Stimulated activated CD8-positive, alpha-beta memory T cell treated with anti-CD3 and anti-CD28 coated beads, Interleukin-12 subunit alpha, Interleukin-12 subunit beta, amount 100 ng/mL, for 1 hour (primary cell): ENCODE results near the gene EPB41L1.

Source experiments
- DNase-seq: peaks from one replicate; pipeline ENCODE4 v3.0.0-alpha.2; 2020; ENCODE audit warnings: low read depth

Gene EPB41L1

GRCh38 chr20:36155629-36155971 is 1.1 kb downstream of the EPB41L1 start:
- no peak for DNase-seq

DNA sequence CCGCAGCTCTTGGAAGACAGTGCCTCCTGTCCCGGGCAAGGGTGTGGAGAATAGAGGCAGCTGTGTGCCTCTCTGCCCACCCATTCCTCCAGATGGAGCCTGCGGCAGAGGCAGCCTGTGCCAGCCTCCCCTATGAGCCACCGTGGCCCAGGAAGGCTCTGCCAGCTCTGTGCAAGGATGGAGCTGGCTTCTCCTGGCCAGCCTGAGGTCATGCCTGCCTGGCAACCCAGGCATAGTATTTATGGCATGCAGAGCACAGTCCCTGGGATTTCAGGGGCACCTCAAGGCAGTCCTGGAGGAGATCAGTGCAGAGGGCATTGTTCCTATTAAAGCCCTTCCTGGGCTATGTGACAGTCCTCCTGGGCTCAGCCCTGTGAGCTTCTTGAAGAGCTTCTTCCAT is 1.5 kb downstream of the EPB41L1 start:
- no peak for DNase-seq

GRCh38 chr20:36157610-36158009 is 3.1 kb downstream of the EPB41L1 start:
- no peak for DNase-seq

DNA sequence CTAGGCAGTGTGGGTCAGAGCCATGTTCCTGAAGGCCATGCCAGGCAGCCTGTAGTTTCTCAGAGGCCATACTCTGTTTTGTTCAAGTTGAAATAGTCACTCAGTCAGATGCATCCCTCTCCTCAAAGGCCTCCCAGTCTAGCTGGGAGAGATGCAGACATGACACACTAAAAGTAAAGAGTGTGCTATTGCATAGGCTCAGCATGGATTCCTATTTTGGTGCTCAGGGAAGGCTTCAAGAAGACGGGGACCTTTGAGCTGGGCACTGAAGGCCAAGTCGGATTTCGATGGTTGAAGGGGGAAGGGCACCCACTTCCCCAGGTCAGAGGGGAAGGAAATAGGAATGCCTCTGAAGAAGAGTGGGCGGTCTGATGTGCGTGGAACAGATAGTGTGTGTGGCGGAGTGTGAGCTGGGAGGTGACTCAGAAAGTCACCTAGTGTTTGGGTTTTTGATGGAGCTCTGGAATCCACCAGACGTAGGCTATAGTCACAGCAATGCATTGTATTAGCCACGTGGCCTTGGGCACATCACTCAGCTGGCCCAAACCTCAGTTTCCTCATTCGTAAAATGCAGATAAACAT is 3.7 kb downstream of the EPB41L1 start:
- DNase-seq, result no peak

DNA sequence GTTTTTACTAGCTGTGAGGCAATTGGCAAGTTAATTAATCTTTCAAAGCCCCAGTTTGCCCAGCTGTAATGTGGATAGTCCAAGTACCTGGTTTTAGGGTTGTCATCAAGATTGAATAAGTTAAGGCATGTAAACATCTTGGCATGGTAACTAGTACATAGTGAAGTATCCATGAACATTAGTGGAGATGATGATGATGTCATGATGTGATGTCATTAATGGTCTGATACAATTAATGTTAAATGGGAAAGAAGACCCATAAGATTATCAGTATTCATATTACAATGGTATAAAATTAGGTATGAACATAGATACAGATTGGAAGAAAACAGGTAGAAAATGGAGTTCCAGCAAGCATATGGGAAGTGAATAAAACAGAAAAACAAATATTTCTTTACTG is 5.3 kb downstream of the EPB41L1 start:
- DNase-seq, result no peak

GRCh38 chr20:36162272-36162966 is 7.9 kb downstream of the EPB41L1 start:
- no peak for DNase-seq

- DNase-seq, result no peak
Measured at GRCh38 chr20:36167902-36168503, 13.5 kb downstream of the EPB41L1 start.

DNA sequence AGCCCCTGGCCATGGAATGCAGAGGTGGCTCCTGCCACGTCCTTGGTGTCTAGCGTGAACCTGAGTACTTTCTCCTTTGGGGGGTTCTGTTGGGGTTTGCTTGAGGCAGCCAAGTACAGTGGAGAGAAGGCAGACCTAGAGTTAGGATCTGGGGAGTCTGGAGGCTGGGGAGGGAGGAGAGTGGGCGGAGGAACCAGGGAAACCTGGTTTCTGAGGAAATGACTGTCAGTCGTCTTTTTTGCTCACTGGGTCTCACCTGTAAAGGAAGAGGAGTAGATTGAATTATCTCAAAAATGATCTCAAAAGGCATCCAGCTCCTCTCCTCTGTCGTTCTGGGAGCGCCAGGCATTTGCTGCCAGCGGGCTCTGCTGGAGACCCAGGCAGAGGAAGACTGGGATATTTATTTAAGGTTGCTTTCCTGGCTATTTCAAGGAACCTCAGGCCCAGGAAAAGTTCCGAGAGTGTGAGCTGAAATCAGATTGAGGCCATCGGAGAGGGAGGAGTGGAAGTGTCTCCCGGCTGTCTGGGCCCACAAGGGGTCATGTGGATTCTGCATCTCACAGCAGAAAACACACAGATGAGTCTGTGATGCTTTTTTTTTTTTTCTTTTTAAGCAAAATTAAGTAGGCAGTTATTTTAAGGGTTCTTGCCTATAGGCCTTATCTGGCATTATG is 16.1 kb downstream of the EPB41L1 start:
- DNase-seq, result no peak

- DNase-seq, result no peak
Measured at GRCh38 chr20:36173451-36173933, 19.0 kb downstream of the EPB41L1 start.

DNA sequence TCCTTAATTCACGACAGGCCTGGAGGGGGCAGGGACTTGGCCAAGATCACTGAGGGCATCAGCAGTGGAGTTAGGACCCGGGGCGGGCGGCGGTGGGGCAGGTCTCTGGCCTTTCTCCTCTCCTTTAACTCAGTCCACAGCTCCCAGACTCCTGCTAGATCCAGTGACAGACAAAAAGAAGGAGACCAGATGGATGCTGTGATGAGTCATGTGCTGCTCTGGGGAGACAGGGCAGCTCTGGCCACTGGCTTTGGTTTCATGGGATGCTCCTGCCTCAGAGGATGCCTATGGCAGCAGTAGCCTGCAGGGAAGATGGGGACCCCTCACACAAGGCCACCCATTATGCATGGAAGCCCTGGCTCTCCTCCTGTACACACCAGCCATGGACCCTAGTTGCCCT is 20.5 kb downstream of the EPB41L1 start:
- no peak for DNase-seq

- no peak for DNase-seq
Measured at GRCh38 chr20:36175475-36175995, 21.0 kb downstream of the EPB41L1 start.

- no peak for DNase-seq
Measured at GRCh38 chr20:36177716-36178115, 23.2 kb downstream of the EPB41L1 start.

- no peak for DNase-seq
Measured at GRCh38 chr20:36179170-36179945, 24.8 kb downstream of the EPB41L1 start.

DNA sequence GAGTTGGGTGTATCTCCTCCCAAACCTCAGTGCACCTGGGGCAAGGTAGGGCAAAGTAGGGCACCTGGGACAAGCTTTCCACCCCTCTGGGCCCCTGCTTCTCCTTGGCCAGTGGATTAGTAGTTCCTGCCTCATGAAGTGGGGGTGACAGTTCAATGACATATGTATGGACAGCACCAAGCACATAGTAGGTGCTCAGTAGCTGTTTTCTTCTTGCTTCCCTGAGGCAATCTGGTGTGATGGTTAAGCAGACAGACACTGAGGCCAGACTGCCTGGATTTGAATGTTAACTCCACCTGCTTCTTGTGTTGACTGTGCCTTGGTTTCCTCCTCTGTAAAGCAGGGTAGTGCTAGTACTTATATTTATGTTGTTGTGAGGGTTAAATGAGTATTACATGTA is 25.8 kb downstream of the EPB41L1 start:
- DNase-seq, result no peak

GRCh38 chr20:36181934-36182603 is 27.5 kb downstream of the EPB41L1 start:
- DNase-seq, result no peak

GRCh38 chr20:36182604-36183154 is 28.1 kb downstream of the EPB41L1 start:
- no peak for DNase-seq

GRCh38 chr20:36183155-36183944 is 28.8 kb downstream of the EPB41L1 start:
- DNase-seq, result no peak

DNA sequence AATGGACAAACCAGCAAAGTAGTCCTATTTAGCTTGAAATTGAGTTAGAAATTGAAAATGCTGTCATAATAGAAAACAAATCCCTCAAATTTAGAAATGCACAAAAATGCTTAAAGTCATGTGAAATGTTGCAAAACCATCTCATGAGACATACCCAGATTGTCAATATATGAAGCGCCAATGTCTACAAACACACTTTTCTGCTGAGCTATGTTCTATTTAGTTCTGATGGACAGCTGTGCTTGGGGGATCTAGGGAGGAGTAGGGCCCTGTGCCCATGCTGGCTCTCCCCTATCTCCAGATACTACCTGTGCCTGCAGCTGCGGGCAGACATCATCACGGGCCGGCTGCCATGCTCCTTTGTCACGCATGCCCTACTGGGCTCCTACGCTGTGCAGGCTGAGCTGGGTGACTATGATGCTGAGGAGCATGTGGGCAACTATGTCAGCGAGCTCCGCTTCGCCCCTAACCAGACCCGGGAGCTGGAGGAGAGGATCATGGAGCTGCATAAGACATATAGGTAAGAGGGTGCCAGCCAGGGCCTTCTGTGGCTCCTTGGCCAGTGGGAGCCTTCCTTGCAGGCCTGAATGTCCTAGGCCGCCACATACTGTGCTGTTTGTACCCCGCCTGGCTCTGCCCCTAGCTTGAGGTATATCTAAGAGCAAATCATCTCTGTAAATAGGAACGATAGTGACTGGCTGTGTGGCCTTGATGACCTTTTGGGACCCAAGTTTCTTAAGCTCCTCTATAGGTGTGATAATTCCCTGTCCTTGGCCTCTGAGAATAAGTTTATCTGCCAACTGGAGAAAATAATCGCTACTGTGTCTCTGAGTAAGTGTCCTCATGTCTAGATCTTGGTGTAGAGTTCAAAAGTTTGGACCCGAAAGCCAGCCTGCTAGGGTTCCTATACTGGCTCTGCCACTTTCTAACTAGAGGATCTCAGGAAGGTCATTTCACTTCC is 30.6 kb downstream of the EPB41L1 start:
- DNase-seq, result no peak
